Inflammatory macrophage (primary cell): ENCODE data around the gene GPX3.

Experiments used
- DNase-seq, 2 donors: peaks; one replicate each; pipeline ENCODE4 v3.0.0-alpha.2; 2020 to 2022

Gene GPX3

GRCh38 chr5:151034422-151035379 lies 14.3 kb downstream of the GPX3 start:
- no peak for DNase-seq

DNA sequence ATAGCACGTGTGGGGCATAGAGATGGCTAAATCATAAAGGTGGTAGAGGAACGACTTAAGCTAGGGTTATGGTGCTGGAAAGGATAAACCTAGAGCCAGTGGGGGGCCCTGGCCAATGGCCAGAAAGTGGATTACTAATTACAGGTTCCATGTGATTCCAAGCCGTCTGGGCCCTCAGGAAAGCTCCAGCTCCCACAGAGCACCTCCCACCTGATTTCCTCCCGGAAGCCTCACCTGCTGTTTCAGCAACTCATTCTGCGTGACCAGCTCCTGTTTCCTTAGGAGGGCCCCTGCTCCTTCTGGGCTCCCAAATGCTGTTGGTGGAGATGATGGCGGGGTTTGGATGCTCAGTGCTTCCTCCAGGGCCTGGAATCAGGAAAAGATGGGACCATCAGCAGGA lies 16.2 kb downstream of the GPX3 start:
- DNase-seq: no peak

DNA sequence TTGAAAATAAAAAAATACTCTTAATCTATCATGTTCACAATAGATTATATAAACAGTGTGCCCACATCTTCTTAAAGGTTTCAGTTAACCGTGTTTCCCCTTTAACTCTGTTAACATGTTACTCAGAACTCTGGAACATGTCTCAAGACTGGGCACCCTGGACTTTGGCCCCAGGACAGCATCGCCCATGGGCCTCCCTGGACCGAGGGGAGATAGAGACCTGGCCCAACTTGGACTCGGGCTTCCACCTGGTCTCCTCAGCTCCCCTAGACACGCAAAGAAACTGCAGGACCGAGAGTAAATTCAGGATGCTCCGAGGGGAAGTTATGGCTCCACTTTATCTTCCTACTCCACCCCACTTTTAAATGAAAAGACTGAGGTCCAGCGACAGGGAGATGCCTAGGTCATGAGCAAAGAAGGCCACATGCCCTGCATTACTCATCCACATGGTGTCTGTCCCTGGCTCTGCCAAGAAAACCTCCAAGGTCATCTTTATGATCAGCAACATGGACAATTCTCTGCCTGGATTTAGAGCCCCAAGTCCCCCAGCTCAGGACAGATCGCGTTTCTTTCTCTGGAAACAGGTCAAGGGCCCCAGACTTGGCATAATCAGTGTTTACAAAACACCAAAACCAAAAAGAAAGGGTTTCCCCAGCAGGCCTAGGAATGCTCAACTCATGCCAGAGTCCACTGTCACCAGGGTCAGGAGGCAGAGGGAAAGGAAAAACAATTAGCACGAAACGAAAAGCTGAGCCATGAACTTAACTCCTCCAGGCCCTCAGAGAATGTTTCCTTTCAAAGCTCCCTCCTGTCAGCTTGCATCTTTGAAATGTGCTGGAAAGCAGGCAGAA lies 17.4 kb downstream of the GPX3 start:
- no peak for DNase-seq

GRCh38 chr5:151038412-151038745 lies 18.0 kb downstream of the GPX3 start:
- no peak for DNase-seq

GRCh38 chr5:151038801-151039238 lies 18.4 kb downstream of the GPX3 start:
- no peak for DNase-seq

- DNase-seq: no peak
Observed at GRCh38 chr5:151039665-151040064, 19.3 kb downstream of the GPX3 start.

DNA sequence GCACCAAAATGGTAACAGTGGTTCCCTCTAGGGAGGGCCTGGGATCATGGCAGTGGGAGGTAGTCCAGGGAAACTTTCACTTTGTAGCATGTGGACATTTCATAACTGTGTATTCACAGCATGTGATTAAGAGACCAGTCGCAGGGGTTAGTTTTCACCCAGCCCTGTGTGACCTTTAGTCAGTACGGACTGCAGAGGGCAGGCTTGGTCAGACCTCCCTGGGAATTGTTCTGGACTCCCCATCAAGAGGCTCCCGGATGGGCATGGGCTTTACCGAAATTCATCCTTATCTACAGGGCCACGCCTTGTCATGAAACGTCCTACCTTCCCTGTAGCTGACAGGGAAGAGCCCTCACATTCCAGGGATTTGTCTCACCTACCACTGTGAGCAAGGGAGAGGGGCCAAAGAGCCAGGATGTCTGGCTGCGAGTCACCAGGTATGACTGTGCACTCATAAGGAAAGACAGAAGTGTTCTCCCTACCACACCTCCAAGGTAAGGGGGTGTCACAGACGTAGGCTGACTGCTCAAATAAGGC lies 19.9 kb downstream of the GPX3 start:
- DNase-seq: peak in 1 of 2 donors; percentile 59

GRCh38 chr5:151041577-151042268 lies 21.3 kb downstream of the GPX3 start:
- DNase-seq: no peak

- no peak for DNase-seq
Observed at GRCh38 chr5:151042453-151043093, 22.2 kb downstream of the GPX3 start.

DNA sequence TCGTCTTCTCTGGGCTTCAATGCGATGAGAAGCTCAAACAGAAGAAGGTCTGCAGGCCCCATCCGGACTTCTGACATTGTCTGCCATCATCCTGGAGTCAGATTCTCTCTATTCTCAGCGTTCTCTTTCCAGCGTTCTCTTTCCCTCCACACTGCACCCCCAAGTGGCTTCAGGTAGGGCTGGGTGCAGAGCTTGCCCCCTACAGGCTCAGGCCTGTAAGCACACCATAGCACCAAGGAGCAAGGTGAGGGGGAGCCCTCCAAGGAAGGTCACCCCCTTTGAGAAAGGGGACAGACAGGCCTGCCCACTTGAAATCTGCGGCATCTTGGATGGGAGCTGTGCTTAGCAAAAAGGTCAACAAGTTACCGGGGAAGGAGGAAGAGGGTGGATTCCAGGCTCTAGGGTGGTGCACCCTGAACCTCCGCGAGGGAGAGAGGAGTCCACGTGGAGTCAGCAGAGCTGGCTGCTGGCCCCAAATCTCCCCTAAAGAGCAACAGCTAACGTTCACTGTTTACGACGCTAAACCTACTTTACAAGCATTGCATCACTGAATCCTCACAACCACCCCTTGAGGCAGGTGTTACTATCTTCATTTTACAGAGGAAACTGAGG lies 27.5 kb downstream of the GPX3 start:
- DNase-seq: no peak

DNA sequence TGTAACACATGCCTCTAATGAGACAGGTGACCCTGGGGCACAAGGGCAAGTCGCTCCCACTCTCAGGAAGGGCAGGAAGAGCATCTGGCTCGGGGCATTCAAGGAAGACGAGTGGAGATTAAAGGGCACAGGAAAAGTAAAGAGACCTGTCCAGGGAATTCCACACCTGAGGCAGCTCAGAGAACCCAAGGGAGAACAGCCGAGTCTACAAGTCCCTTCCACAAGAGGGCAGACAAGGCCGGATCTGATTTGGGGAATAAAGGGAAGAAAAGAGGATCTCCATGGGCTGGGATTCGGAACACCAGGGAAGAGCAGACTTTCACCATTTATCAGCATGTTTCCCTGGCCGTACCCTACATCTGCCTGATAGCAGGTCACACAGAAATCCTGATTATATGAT lies 28.1 kb downstream of the GPX3 start:
- no peak for DNase-seq

DNA sequence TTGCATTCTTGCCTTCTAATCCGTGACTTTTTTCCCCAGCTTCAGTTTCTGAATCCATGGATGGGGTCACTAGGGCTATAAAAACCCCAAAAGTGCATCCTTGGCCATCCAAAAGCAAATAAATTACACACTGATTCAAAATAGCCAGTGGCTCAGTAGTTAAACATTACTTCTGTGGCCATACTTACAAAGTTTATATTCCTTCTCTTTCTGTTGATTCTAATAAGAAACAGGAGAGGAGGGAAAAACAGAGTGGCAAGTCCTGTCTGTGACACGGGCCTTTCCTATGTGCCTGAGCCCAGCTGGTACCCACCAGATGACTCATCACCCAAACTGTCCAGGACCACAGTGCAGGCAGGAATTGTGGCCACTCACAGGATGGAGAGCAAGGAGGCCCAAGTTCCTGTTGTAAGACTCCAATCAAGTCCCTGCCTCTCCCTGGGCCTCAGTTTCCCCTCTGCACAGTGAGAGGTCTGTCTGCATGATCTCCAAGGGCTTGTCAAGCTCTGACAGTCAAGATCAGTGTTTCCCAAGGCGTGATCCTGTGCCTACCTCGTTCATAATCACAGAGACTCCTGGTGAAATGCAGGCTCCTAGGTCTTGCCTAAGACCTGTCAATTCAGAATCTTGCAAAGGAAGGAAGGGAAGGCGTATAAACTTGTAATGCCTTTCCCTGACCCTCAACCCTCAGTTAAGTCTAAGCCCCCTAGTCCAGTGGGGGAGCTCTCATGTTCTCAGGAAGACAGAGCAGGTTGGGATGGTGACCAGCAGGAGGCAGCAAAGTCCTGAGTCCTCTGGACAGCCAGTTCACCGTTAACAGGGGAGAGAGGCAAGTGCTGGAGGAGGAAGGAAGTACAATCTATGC lies 30.9 kb downstream of the GPX3 start:
- DNase-seq: peak; percentile 84 to 87

- DNase-seq: no peak
Observed at GRCh38 chr5:151051931-151052608, 31.7 kb downstream of the GPX3 start.

- peak; percentile 52 to 72 for DNase-seq
Observed at GRCh38 chr5:151052836-151053235, 32.4 kb downstream of the GPX3 start.

GRCh38 chr5:151053796-151054462 lies 33.5 kb downstream of the GPX3 start:
- no peak for DNase-seq

GRCh38 chr5:151054709-151055108 lies 34.3 kb downstream of the GPX3 start:
- DNase-seq: no peak

GRCh38 chr5:151055336-151055735 lies 34.9 kb downstream of the GPX3 start:
- no peak for DNase-seq

DNA sequence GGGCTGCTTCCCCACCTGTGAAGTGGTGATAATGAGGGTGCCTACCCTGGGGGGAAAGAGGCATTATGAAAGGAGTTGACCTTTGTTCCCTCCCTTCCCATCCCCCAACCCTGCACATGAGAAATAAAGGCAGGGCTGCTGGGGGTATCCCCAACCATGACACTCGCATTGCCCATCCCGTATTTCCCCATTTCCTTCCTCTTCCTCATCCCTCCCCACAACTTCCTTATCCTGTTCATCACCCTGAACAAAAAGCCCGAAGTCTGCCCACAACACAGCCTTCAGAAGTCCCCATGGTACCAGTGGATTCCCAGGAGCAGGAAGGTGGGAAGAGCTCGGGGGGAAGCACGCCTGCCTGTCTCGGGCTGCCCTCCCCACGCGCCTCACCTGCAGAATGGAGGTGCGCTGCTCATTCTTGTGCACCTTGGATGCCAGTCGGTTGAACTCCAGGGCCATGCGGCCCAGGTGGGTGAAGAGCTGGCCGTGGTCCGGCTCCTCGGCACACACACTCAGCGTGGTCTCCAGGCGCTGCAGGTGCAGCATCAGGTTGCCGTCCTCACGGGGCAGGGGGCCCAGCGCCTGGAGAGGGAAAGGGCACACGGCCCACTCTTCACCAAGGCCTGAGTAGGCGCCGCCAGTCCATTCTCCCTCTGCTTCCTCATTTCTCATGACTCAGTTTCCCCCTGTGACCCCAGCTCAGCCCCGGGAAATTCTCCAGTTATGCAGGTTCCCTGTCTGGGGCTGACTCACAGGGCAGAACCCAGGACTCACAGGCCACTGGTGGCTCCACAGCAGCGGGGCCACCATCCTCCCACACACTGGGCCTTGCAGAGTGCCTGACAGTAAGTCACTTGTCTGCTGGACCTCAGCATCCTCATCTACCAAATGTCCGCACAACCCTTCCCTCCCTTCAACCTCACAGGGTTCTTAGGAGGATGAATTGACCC lies 36.3 kb downstream of the GPX3 start:
- DNase-seq: peak; percentile 74 to 92
